Measurements from ENCODE around the gene SRRM5.

The SRRM5 gene

DNA sequence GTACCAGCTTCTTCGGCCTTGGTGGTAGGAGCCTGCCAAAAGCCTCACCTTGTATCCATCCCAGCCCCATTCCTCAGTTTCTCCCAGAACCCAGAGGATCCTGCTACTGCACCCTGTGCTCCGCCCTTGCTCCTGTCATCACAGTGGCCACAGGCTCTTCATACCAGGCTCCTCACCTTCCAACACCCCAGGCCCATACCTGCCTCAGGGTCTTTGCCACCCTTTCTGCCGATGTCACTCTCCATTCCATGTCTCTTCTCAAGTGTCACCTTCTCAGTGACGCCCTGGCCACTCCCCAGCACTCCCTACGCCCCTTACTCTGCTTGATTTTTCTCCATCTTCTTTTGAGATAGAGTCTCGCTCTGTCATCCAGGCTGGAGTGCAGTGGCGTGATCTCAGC is 2.0 kb upstream of the SRRM5 start:
- DNase-seq (ENCODE audit: extremely low spot score) = no peak
- TF ChIP-seq HDGF (IDR thresholded peaks at IDR 0.05; ENCODE audit: borderline replicate concordance) (no peak), FOXM1 (IDR thresholded peaks at IDR 0.05; ENCODE audit: borderline replicate concordance) (no peak), TARDBP (IDR thresholded peaks at IDR 0.05) (no peak), SP1 (IDR thresholded peaks at IDR 0.05) (no peak), FOXA1 (IDR thresholded peaks at IDR 0.05) (no peak), NFRKB (IDR thresholded peaks at IDR 0.05) (no peak), BHLHE40 (IDR thresholded peaks at IDR 0.05; ENCODE audit: borderline replicate concordance) (no peak), CTBP1 (IDR thresholded peaks at IDR 0.05; ENCODE audit: borderline replicate concordance) (no peak), ZNF384 (IDR thresholded peaks at IDR 0.05) (no peak), ARNT (IDR thresholded peaks at IDR 0.05) (no peak), LEF1 (IDR thresholded peaks at IDR 0.05; ENCODE audit: borderline replicate concordance) (no peak), SUZ12 (IDR thresholded peaks at IDR 0.05) (no peak), L3MBTL2 (conservative IDR thresholded peaks at IDR 0.05) (no peak), FOXK2 (IDR thresholded peaks at IDR 0.05) (no peak), ELF4 (IDR thresholded peaks at IDR 0.05) (no peak)
- TF ChIP-seq, protein P1, sequence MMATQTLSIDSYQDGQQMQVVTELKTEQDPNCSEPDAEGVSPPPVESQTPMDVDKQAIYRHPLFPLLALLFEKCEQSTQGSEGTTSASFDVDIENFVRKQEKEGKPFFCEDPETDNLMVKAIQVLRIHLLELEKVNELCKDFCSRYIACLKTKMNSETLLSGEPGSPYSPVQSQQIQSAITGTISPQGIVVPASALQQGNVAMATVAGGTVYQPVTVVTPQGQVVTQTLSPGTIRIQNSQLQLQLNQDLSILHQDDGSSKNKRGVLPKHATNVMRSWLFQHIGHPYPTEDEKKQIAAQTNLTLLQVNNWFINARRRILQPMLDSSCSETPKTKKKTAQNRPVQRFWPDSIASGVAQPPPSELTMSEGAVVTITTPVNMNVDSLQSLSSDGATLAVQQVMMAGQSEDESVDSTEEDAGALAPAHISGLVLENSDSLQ (IDR thresholded peaks at IDR 0.05) = no peak
- CTCF ChIA-PET = no interaction called here
- POLR2A ChIA-PET = no interaction called here

DNA sequence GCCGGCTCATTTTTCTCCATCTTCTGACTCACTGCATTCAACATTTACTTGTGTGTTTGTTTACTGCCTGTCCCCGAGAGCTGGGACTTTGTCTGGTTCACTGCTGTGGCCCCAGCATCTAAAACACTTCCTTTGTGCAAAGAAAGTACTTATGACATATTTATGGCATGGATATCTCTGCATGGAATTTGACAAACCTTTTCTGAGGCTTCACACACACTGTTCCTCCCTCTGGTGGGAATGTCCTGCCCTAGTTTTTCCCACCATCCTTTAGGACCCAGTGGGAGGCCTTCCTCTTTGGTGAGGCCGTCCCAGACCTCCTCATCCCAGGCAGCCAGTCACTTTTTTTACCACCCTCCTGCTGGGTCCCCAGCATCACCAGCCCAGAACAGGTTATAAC is 1.4 kb upstream of the SRRM5 start:
- ChIA-PET POLR2A (interaction anchor here (1.1 kb wide), 1 partner anchor 14 kb away, joined by 3 read pairs; the partner anchor contains the start of genes IRGQ and ZNF576), CTCF (no interaction called here)
- TF ChIP-seq TARDBP (IDR thresholded peaks at IDR 0.05) (no peak), LEF1 (IDR thresholded peaks at IDR 0.05; ENCODE audit: borderline replicate concordance) (no peak), CTBP1 (IDR thresholded peaks at IDR 0.05; ENCODE audit: borderline replicate concordance) (no peak), SP1 (IDR thresholded peaks at IDR 0.05) (no peak), BHLHE40 (IDR thresholded peaks at IDR 0.05; ENCODE audit: borderline replicate concordance) (no peak), NFRKB (IDR thresholded peaks at IDR 0.05) (no peak), ZNF384 (IDR thresholded peaks at IDR 0.05) (no peak), FOXA1 (IDR thresholded peaks at IDR 0.05) (no peak), FOXM1 (IDR thresholded peaks at IDR 0.05; ENCODE audit: borderline replicate concordance) (no peak), SUZ12 (IDR thresholded peaks at IDR 0.05) (no peak), ELF4 (IDR thresholded peaks at IDR 0.05) (no peak)
- TF ChIP-seq, protein P1 (IDR thresholded peaks at IDR 0.05) = no peak
- DNase-seq (ENCODE audit: extremely low spot score) = no peak

DNA sequence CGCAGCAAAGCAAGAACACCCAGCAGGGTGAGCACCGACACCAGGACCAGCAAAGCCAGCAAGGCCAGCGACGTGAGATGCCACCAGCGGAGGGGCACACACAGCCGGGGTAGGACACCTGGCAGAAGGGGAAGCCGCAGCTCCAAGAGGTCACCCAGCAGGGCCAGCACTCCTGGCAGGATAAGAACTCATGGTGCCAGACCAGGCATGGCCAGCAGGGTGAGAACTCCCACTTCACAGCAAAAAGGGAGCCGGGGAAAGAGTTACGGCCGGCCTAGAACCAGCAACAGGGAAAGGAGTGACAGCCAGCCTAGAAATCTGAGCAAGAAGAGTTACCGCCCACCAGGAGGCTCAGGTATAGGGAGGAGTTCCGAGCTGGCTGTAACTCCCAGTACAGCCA is 486 bp downstream of the SRRM5 start:
- no peak for TF ChIP-seq LEF1 (IDR thresholded peaks at IDR 0.05; ENCODE audit: borderline replicate concordance)
- TF ChIP-seq NFRKB (IDR thresholded peaks at IDR 0.05) = no peak
- TF ChIP-seq BHLHE40 (IDR thresholded peaks at IDR 0.05; ENCODE audit: borderline replicate concordance) = no peak
- TF ChIP-seq L3MBTL2 (conservative IDR thresholded peaks at IDR 0.05) = no peak
- no peak for DNase-seq (ENCODE audit: extremely low spot score)
- CTCF ChIA-PET = no interaction called here
- POLR2A ChIA-PET = no interaction called here

DNA sequence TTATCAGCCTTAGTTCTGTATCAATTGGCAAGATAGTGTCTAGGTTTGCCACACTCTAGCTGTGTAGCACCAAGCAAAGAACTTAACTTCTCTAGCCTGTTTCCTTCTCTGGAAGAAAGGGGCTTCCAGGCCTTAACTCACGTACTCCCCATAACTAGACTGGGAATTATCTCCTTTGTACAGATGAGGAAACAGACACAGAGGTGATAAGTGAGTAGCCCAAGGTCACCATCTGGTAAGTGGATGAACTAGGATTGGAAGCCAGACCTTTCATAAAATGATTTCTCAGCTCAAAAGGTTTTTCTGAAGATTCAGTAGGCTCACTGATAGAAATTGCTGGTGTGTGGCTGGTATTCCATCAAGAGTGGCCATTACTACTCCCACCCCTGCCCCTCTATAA is 4.4 kb downstream of the SRRM5 start:
- DNase-seq (ENCODE audit: extremely low spot score) = no peak
- POLR2A ChIA-PET = no interaction called here
- TF ChIP-seq ZNF384 (IDR thresholded peaks at IDR 0.05) = no peak
- no peak for TF ChIP-seq FOXA1 (IDR thresholded peaks at IDR 0.05)
- TF ChIP-seq NFRKB (IDR thresholded peaks at IDR 0.05) = no peak
- no peak for TF ChIP-seq SP1 (IDR thresholded peaks at IDR 0.05)
- no peak for TF ChIP-seq CTBP1 (IDR thresholded peaks at IDR 0.05; ENCODE audit: borderline replicate concordance)
- no peak for TF ChIP-seq ARNT (IDR thresholded peaks at IDR 0.05)
- TF ChIP-seq SUZ12 (IDR thresholded peaks at IDR 0.05) = no peak
- no peak for TF ChIP-seq TARDBP (IDR thresholded peaks at IDR 0.05)
- TF ChIP-seq FOXK2 (IDR thresholded peaks at IDR 0.05) = no peak
- CTCF ChIA-PET = no interaction called here

DNA sequence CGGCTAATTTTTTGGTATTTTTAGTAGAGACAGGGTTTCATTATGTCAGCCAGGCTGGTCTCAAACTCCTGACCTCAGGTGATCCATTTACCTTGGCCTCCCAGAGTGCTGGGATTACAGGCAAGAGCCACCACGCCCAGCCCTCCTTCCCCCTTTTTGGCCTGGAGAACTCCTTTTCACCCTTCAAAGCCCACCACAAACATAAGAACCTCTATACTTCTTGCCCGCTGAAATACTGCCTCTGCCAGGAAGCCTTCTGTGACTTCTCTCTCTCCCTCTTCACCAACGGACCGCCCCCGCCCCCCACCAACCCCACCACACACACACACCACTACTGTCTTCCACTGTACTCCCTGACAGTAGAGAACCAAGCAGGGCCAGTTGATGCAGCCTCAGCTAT is 5.1 kb downstream of the SRRM5 start:
- no peak for DNase-seq (ENCODE audit: extremely low spot score)
- ChIA-PET POLR2A (interaction anchor here (1.5 kb wide), 1 partner anchor 35 kb away, joined by 3 read pairs; no protein-coding TSS in a partner anchor), CTCF (no interaction called here)

DNA sequence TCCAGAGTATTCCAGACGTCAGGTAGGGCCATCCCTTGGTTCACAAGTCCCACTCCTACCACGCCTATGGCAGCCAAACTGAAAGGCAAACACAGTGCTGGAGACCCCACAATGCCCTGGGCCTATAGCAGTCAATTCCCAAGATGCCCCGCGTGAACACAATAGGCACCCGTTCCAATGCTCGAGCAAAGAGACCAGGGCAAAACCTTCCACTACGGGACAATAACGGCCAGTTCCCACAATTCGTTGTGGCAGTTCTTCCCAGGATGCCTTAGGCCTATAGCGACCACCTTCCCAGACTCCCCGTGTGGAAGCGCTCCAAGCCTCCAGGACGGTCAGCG is 7.0 kb downstream of the SRRM5 start:
- TF ChIP-seq L3MBTL2 (conservative IDR thresholded peaks at IDR 0.05) (peak; percentile 33), BHLHE40 (IDR thresholded peaks at IDR 0.05; ENCODE audit: borderline replicate concordance) (no peak)
- ChIA-PET CTCF (interaction anchor here (0.7 kb wide), 1 partner anchor 83 kb away, joined by 6 read pairs; no protein-coding TSS in a partner anchor), POLR2A (no interaction called here)
- DNase-seq (ENCODE audit: extremely low spot score) = peak; percentile 62

More for the DNA sequence above, 5.1 kb downstream of the SRRM5 start:
- TF ChIP-seq SP1 (IDR thresholded peaks at IDR 0.05) = no peak
- no peak for TF ChIP-seq SUZ12 (IDR thresholded peaks at IDR 0.05)
- TF ChIP-seq FOXA1 (IDR thresholded peaks at IDR 0.05) = no peak
- no peak for TF ChIP-seq FOXK2 (IDR thresholded peaks at IDR 0.05)
- TF ChIP-seq CTBP1 (IDR thresholded peaks at IDR 0.05; ENCODE audit: borderline replicate concordance) = no peak
- no peak for TF ChIP-seq ELF4 (IDR thresholded peaks at IDR 0.05)
- TF ChIP-seq L3MBTL2 (conservative IDR thresholded peaks at IDR 0.05) = no peak
- no peak for TF ChIP-seq NFRKB (IDR thresholded peaks at IDR 0.05)

DNA sequence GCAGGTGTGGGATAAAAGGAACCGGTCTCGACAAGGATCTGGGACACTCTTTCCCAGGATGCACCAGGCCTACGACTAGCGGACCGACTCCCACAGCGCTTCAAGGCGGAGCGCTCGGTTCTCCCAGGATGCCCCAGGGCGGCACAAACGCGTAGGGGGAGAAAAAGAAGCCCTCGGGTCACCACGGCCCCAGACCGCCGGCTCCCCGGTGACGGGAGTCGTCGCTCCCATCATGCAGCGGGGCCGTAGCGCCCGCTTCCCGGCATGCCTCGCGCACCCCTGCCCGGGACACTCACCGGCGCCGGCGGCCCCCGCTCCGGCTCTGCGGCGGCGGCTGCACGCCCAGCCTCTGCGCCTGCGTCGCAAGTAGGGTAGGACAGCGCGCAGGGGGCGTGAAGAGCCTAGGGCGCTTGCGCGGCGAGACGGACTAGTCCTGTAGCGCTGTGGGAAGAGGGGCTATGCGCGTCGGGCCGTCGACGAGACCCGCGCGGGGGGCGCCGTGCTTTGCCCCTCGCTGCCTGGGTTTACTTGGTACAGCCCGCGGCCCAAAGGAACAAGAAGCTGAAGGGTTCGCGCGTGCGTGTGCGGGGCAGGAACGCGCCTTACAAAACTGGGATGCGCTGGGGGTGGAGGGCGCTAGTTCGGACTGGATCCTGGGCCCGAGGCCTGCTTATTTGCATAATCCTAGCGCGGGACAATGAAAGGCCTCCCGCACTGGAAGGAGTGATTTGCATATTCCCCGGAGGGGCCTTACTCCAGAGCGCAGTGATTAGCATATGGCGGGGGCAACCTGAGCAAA is 7.6 kb downstream of the SRRM5 start, which contains the start of gene ZNF428:
Gene ZNF428, minus strand, starts transcription at position 368 of the 799 bp plus-strand sequence. CDS start 5,325 bp downstream, outside the sequence.
- DNase-seq (ENCODE audit: extremely low spot score) = peak; percentile 91
- TF ChIP-seq TARDBP (IDR thresholded peaks at IDR 0.05) (no peak), L3MBTL2 (conservative IDR thresholded peaks at IDR 0.05) (peak; percentile 93), FOXM1 (IDR thresholded peaks at IDR 0.05; ENCODE audit: borderline replicate concordance) (no peak)
- ChIA-PET POLR2A (interaction anchor here (0.6 to 1.0 kb wide), 2 partner anchors 8 to 18 kb away, joined by 4 to 5 read pairs; no protein-coding TSS in a partner anchor), CTCF (interaction anchor here (0.6 kb wide), 2 partner anchors 23 to 160 kb away, joined by 4 read pairs; no protein-coding TSS in a partner anchor)
